Activated CD4-positive, alpha-beta memory T cell treated with anti-CD3 and anti-CD28 coated beads for 36 hours (primary cell): ENCODE measurements around the gene NSMCE1. TPM values are rescaled to one million over a fixed set of nuclear protein-coding genes. Genes with fewer than 3 reads are reported as not detected.
"Not testable (repeated sequence)": the region's sequence is repeated elsewhere in the genome, so short reads cannot be mapped to it uniquely, and the experiment has no call there.

Experiments used
- CTCF ChIA-PET: fragments of 350-600 bp; sonication (Branson Sonifier 250); formaldehyde crosslinking; loops from one replicate; lab custom pipeline; 2021; ENCODE audit warnings: antibody characterized with exemption, inconsistent platforms; lab: Charles Lee
- POLR2A ChIA-PET: fragments of 350-600 bp; sonication (Branson Sonifier 250); formaldehyde crosslinking; loops from one replicate; lab custom pipeline; 2021; ENCODE audit warnings: antibody characterized with exemption; lab: Charles Lee
- DNase-seq: peaks from one replicate; pipeline ENCODE4 v3.0.0-alpha.2; 2020
- H3K27ac Mint-ChIP-seq: one replicate; pipeline ENCODE4 v1.8.0; 2021; ENCODE audit warnings: mixed read lengths
- H3K27me3 Mint-ChIP-seq: one replicate; pipeline ENCODE4 v1.8.0; 2021; ENCODE audit warnings: mixed read lengths
- H3K36me3 Mint-ChIP-seq: one replicate; pipeline ENCODE4 v1.8.0; 2021; ENCODE audit warnings: mixed read lengths
- H3K4me1 Mint-ChIP-seq: one replicate; pipeline ENCODE4 v1.8.0; 2021; ENCODE audit warnings: low read depth, mixed read lengths
- H3K4me3 Mint-ChIP-seq: one replicate; pipeline ENCODE4 v1.8.0; 2021; ENCODE audit warnings: mild to moderate bottlenecking, mixed read lengths
- H3K9me3 Mint-ChIP-seq: one replicate; pipeline ENCODE4 v1.8.0; 2021; ENCODE audit warnings: mixed read lengths
- intact Hi-C: fragments of 100-400 bp; cut with micrococcal nuclease; formaldehyde crosslinking; loops from one replicate; pipeline ENCODE4 v1.15.1; 2023
- total RNA-seq, 2 experiments: library from RNA; stranded (reverse); gene quantifications; one replicate each; pipeline ENCODE4 v1.2.3, GENCODE V29; 2021

Gene NSMCE1
- total RNA-seq, 2 experiments from 2014 or later = 120 to 121 TPM

GRCh38 chr16:27285676-27286196 is 17.2 kb upstream of the NSMCE1 start:
- intact Hi-C loops = no loop called here
- Mint-ChIP-seq H3K27me3 (peaks cover 8% of the 10 kb centered on the region), H3K9me3 (peaks cover 6% of the 10 kb centered on the region)

GRCh38 chr16:27284865-27285675 is 16.5 kb upstream of the NSMCE1 start:
- intact Hi-C loops = no loop called here
- H3K36me3 Mint-ChIP-seq = peaks cover 5% of the 10 kb centered on the region
- peak overlapping the region; percentile 50 for H3K27ac Mint-ChIP-seq
- peaks cover 6% of the 10 kb centered on the region for H3K9me3 Mint-ChIP-seq
- H3K4me1 Mint-ChIP-seq = peaks cover 69% of the 10 kb centered on the region
- H3K4me3 Mint-ChIP-seq = no peak overlapping the region
- peak; percentile 1 for DNase-seq
- POLR2A ChIA-PET = interaction anchor here (0.6 to 2.9 kb wide), 3 partner anchors 22 to 40 kb away, joined by 3 to 10 read pairs (median 3); no protein-coding TSS in a partner anchor
- CTCF ChIA-PET = interaction anchor here (0.6 to 1.0 kb wide), 6 partner anchors 48 to 116 kb away, joined by 3 to 5 read pairs (median 4); no protein-coding TSS in a partner anchor
- H3K27me3 Mint-ChIP-seq = peaks cover 8% of the 10 kb centered on the region

More at GRCh38 chr16:27285676-27286196, 17.2 kb upstream of the NSMCE1 start:
- H3K36me3 Mint-ChIP-seq = peaks cover 5% of the 10 kb centered on the region
- peak overlapping the region; percentile 50 for H3K27ac Mint-ChIP-seq
- H3K4me3 Mint-ChIP-seq = no peak overlapping the region
- H3K4me1 Mint-ChIP-seq = peaks cover 76% of the 10 kb centered on the region
- ChIA-PET POLR2A (interaction anchor here (0.6 to 2.9 kb wide), 3 partner anchors 22 to 41 kb away, joined by 3 to 10 read pairs (median 3); no protein-coding TSS in a partner anchor), CTCF (interaction anchor here (0.7 to 1.0 kb wide), 3 partner anchors 49 to 105 kb away, joined by 3 to 5 read pairs (median 5); no protein-coding TSS in a partner anchor)
- DNase-seq = peak; percentile 29

- intact Hi-C loops = no loop called here
- Mint-ChIP-seq H3K27me3 (peaks cover 12% of the 10 kb centered on the region), H3K27ac (peak overlapping the region; percentile 44), H3K4me1 (peaks cover 51% of the 10 kb centered on the region), H3K4me3 (peak overlapping the region; percentile 21), H3K36me3 (peaks cover 2% of the 10 kb centered on the region), H3K9me3 (no peaks in the 10 kb centered on the region)
- peak; percentile 14 for DNase-seq
- POLR2A ChIA-PET = interaction anchor here (0.6 to 1.4 kb wide), 4 partner anchors 9 to 139 kb away, joined by 3 to 6 read pairs (median 4); no protein-coding TSS in a partner anchor
- CTCF ChIA-PET = interaction anchor here (1.4 kb wide), 1 partner anchor 46 kb away, joined by 9 read pairs; no protein-coding TSS in a partner anchor
Measured at GRCh38 chr16:27281243-27281642, 12.7 kb upstream of the NSMCE1 start.

DNA sequence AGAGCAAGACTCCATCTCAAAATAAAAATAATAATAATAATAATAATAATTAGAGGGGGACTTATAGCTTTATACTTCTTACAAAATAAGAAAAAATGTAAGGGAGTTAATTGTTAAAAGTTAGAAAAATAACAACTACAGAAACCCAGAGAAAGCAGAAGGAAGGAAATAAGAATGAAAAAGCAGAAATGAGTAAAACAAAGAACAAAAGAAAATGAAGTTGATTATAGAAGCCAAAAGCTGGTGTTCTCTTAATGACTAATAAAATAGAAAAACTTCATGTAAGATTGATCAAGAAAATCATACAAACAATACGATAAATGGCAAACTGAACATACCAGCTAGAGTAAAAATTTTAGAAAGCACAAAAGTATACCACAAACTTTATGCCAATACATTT is 6.8 kb upstream of the NSMCE1 start:
- Mint-ChIP-seq H3K4me1 (peaks cover 46% of the 10 kb centered on the region), H3K36me3 (peaks cover 3% of the 10 kb centered on the region), H3K4me3 (no peak overlapping the region), H3K27me3 (peaks cover 3% of the 10 kb centered on the region), H3K9me3 (no peaks in the 10 kb centered on the region), H3K27ac (no peak overlapping the region)
- ChIA-PET POLR2A (interaction anchor here (1.6 to 2.9 kb wide), 2 partner anchors 38 to 40 kb away, joined by 5 to 13 read pairs; no protein-coding TSS in a partner anchor), CTCF (interaction anchor here (0.7 to 2.0 kb wide), 3 partner anchors 40 to 97 kb away, joined by 3 to 7 read pairs (median 3); no protein-coding TSS in a partner anchor)
- no peak for DNase-seq
- intact Hi-C loops = no loop called here

DNA sequence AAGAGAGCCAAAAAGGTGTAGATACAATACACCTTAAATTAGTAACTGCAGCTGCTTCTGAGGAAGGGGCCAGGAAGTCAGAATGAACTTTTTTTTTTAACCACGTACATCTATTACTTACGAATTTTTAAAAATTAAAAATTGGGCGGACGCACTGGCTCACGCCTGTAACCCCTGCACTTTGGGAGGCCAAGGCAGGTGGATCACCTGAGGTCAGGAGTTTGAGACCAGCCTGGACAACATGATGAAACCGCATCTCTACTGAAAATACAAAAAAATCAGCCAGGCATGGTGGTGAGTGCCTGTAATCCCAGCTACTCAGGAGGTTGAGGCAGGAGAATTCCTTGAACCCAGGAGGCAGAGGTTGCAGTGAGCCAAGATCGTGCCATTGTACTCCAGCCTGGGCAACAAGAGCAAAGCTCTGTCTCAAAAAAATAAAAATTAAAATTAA is 5.9 kb upstream of the NSMCE1 start:
- POLR2A ChIA-PET = interaction anchor here (0.9 to 2.9 kb wide), 6 partner anchors 9 to 93 kb away, joined by 4 to 13 read pairs (median 8); no protein-coding TSS in a partner anchor
- peak overlapping the region; percentile 89 for H3K27ac Mint-ChIP-seq
- peaks cover 55% of the 10 kb centered on the region for H3K4me1 Mint-ChIP-seq
- not testable (repeated sequence) for H3K4me3 Mint-ChIP-seq, H3K36me3 Mint-ChIP-seq, H3K9me3 Mint-ChIP-seq, H3K27me3 Mint-ChIP-seq
- intact Hi-C loops = loop anchor here (1.0 kb wide), 1 partner anchor 39 kb away; no protein-coding TSS in a partner anchor
- CTCF ChIA-PET = interaction anchor here (0.8 to 1.7 kb wide), 6 partner anchors 12 to 96 kb away, joined by 3 to 8 read pairs (median 4); no protein-coding TSS in a partner anchor
- DNase-seq = peak; percentile 9

DNA sequence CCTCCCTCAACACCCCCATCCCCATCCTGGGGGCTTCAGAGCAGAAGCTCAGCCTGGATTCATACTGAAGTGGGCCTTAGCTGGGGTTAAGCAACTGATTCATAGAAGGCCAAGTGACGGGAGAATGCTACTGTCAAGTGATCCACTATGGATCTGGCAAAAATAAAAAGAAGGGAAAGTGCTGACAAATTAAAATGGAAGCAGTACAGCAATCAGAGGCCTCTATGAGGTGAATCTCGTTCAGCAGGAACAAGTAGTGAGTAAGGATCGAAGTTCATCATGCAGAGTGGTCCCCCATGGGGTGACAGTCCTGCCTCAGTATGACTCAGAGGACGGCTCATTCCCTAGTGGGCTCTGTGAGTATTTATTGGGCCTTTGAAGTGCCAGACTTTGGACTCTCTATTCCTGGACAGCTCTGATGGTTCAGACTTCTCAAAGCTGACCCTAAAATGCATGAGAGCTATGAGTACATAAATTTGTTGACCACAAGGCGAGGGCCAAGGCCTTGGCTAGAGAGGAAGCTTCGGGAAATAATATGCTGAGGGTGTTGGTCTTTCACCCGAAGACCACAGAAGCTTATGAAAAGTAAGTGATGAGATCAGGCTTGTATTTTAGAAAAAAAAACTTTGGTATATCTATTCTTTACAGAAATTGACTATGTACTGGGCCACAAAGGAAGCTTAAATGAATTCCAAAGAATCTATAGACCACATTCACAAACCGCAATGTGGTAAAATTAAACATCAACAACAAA is 5.3 kb upstream of the NSMCE1 start:
- POLR2A ChIA-PET = interaction anchor here (0.9 to 2.9 kb wide), 6 partner anchors 9 to 94 kb away, joined by 4 to 13 read pairs (median 8); no protein-coding TSS in a partner anchor
- Mint-ChIP-seq H3K27me3 (peaks cover 3% of the 10 kb centered on the region), H3K9me3 (no peaks in the 10 kb centered on the region), H3K27ac (peak overlapping the region; percentile 89), H3K4me1 (peaks cover 57% of the 10 kb centered on the region), H3K4me3 (no peak overlapping the region), H3K36me3 (peaks cover 6% of the 10 kb centered on the region)
- CTCF ChIA-PET = interaction anchor here (0.6 to 1.7 kb wide), 7 partner anchors 13 to 95 kb away, joined by 3 to 8 read pairs (median 4); no protein-coding TSS in a partner anchor
- peak; percentile 57 for DNase-seq
- intact Hi-C loops = loop anchor here (1.0 kb wide), 1 partner anchor 39 kb away; no protein-coding TSS in a partner anchor

DNA sequence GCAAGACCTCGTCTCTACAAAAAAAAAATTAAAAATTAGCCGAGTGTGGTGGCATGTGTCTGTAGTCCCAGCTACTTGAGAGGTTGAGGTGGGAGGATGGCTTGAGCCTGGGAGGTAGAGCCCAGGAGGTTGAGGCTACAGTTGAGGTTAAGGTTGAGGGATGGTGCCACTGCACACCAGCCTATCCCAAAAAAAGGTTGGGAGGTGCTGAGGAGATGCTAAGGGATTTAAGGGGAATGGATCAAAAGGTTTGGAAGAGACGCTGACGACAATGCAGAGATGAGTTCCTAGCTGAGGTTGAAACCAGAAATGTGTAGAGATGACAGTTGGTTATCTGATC is 4.7 kb upstream of the NSMCE1 start:
- Mint-ChIP-seq H3K9me3 (no peaks in the 10 kb centered on the region), H3K4me3 (no peak overlapping the region), H3K36me3 (peaks cover 7% of the 10 kb centered on the region), H3K4me1 (peaks cover 57% of the 10 kb centered on the region), H3K27ac (peak overlapping the region; percentile 89), H3K27me3 (peaks cover 3% of the 10 kb centered on the region)
- ChIA-PET CTCF (interaction anchor here (0.6 to 1.7 kb wide), 4 partner anchors 13 to 48 kb away, joined by 3 to 8 read pairs (median 4); no protein-coding TSS in a partner anchor), POLR2A (interaction anchor here (0.9 to 2.9 kb wide), 3 partner anchors 16 to 44 kb away, joined by 6 to 13 read pairs (median 12); no protein-coding TSS in a partner anchor)
- intact Hi-C loops = no loop called here
- DNase-seq = peak; percentile 11

DNA sequence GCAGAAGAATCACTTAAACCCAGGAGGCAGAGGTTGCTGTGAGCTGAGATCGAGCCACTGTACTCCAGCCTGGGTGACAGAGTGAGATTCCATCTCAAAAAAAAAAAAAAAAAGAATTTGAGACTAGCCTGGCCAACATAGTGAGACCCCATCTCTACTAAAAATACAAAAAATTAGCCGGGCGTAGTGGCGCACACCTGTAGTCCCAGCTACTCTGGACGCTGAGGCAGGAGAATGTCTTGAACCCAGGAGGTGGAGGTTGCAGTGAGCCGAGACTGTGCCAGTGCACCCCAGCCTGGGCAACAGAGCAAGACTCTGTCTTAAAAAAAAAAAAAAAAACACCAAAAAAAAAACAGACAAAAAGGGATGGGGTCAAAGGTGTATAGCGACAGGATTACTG is 4.1 kb upstream of the NSMCE1 start:
- H3K9me3 Mint-ChIP-seq, H3K27me3 Mint-ChIP-seq, intact Hi-C loops, H3K36me3 Mint-ChIP-seq, DNase-seq, H3K4me3 Mint-ChIP-seq, CTCF ChIA-PET: not testable (repeated sequence)
- POLR2A ChIA-PET = interaction anchor here (0.7 kb wide), 1 partner anchor 113 kb away, joined by 3 read pairs; no protein-coding TSS in a partner anchor
- H3K27ac Mint-ChIP-seq = peak overlapping the region; percentile 89
- H3K4me1 Mint-ChIP-seq = peaks cover 61% of the 10 kb centered on the region

DNA sequence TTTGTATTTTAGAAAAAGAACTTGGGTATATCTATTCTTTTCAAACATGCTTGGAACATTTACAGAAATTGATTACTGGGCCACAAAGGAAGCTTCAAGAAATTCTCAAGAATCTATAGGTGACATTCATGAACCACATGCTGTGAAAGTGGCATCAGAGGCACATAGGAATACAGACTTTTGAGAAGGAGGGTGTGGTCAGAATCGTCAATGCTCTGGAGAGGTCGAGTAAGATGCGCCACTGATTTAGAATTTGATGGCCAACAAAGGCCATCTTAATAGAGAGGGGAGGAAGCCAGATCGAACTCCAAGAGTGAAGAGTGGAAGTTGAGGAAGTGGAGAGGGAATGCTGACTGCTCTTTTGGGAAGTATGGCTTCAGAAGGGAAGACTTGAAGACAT is 3.5 kb upstream of the NSMCE1 start:
- peak overlapping the region; percentile 76 for H3K27ac Mint-ChIP-seq
- H3K4me3 Mint-ChIP-seq = no peak overlapping the region
- peaks cover 3% of the 10 kb centered on the region for H3K27me3 Mint-ChIP-seq
- ChIA-PET CTCF (no interaction called here), POLR2A (interaction anchor here (0.7 kb wide), 1 partner anchor 113 kb away, joined by 3 read pairs; no protein-coding TSS in a partner anchor)
- peaks cover 66% of the 10 kb centered on the region for H3K4me1 Mint-ChIP-seq
- intact Hi-C loops = no loop called here
- DNase-seq = no peak
- H3K36me3 Mint-ChIP-seq = peaks cover 10% of the 10 kb centered on the region
- no peaks in the 10 kb centered on the region for H3K9me3 Mint-ChIP-seq

DNA sequence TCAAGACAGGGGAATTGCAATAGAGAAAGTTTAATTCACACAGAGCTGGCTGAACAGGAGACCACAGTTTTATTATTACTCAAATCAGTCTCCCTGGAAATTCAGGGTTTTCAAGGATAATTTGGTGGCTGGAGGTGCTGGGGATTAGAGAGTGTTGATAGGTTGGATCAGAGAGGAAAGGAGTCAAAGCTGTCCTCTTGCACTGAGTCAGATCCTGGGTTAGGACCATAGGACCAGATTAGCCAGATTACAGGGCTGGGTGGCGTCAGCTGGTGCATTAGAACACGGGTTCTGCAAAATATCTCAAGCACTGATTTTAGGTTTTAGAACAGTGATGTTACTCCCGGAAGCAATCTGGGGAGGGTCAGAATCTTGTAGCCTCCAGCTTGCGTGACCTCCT is 1.8 kb upstream of the NSMCE1 start:
- DNase-seq = peak; percentile 53
- no peaks in the 10 kb centered on the region for H3K27me3 Mint-ChIP-seq
- intact Hi-C loops = no loop called here
- ChIA-PET CTCF (interaction anchor here (0.6 to 4.5 kb wide), 9 partner anchors 15 to 1604 kb away, joined by 3 to 32 read pairs (median 3); partner anchors contain the start of gene IL21R), POLR2A (no interaction called here)
- peaks cover 14% of the 10 kb centered on the region for H3K36me3 Mint-ChIP-seq
- no peak overlapping the region for H3K27ac Mint-ChIP-seq
- no peaks in the 10 kb centered on the region for H3K9me3 Mint-ChIP-seq
- H3K4me3 Mint-ChIP-seq = peak overlapping the region; percentile 27
- peaks cover 66% of the 10 kb centered on the region for H3K4me1 Mint-ChIP-seq
